ENCODE measurements around the gene USE1. TPM values are rescaled to one million over a fixed set of nuclear protein-coding genes. Genes with fewer than 3 reads are reported as not detected.

USE1 gene
- total and polyA plus RNA-seq, 9 of the 15 experiments (the other 6 are each of a cell fraction or from before 2014, with no cell fraction given) = 17.3 to 52.4 (median 34.0) TPM

DNA sequence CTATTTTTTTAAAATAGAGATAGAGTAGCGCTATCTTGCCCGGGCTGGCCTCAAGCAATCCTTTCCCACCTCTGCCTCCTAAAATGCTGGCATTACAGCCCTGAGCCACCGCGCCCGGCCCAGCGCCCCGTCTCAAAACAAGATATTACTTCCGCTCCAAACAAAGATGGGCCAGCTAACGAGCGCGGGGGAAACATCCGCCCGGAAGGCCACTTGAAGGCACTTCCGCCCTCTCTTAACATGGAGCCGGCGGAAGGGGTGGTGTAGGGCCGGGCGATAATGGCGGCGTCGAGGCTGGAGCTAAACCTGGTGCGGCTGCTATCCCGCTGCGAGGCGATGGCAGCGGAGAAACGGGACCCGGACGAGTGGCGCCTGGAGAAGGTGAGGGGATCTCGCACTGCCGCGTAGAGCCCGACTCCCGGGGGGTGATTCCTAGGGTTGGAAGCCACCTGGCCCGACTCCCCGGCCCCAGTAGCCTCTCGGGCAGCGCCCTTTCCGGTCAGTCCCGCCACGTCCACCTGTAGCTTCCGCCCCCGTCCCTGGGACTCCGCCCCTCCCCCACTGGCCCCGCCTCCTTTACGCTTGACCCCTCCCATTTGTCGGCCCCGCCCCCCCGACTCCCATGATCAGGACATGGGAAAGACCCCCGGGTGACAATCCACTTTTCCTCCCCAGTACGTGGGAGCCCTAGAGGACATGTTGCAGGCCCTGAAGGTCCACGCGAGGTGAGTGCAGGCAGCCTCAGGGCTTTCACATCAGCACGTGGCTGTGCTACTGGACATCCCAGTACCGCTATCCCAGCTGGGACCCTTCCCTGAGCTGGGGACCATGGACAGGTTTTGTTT, at the start of gene USE1 (continued):
- TF ChIP-seq, protein P1, sequence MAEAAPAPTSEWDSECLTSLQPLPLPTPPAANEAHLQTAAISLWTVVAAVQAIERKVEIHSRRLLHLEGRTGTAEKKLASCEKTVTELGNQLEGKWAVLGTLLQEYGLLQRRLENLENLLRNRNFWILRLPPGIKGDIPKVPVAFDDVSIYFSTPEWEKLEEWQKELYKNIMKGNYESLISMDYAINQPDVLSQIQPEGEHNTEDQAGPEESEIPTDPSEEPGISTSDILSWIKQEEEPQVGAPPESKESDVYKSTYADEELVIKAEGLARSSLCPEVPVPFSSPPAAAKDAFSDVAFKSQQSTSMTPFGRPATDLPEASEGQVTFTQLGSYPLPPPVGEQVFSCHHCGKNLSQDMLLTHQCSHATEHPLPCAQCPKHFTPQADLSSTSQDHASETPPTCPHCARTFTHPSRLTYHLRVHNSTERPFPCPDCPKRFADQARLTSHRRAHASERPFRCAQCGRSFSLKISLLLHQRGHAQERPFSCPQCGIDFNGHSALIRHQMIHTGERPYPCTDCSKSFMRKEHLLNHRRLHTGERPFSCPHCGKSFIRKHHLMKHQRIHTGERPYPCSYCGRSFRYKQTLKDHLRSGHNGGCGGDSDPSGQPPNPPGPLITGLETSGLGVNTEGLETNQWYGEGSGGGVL (CRISPR knock-in tag; IDR thresholded peaks at IDR 0.05) = no peak
- TF ChIP-seq ZNF507 (tag; conservative IDR thresholded peaks at IDR 0.05) = no peak
- no peak for TF ChIP-seq SRSF7 (optimal IDR thresholded peaks at IDR 0.05; ENCODE audit: low read depth, low read length)
- no peak for TF ChIP-seq PHF21A (IDR thresholded peaks at IDR 0.05; ENCODE audit: borderline replicate concordance, low read depth)
- peak; percentile 60 to 91; a peak in 3 of 4 replicates for TF ChIP-seq SIN3A (IDR thresholded peaks at IDR 0.05; ENCODE audit: borderline replicate concordance in 2 of 2, control insufficient read depth in 1 of 2, low read depth in 2 of 2, low read length in 2 of 2)
- TF ChIP-seq, protein P2, sequence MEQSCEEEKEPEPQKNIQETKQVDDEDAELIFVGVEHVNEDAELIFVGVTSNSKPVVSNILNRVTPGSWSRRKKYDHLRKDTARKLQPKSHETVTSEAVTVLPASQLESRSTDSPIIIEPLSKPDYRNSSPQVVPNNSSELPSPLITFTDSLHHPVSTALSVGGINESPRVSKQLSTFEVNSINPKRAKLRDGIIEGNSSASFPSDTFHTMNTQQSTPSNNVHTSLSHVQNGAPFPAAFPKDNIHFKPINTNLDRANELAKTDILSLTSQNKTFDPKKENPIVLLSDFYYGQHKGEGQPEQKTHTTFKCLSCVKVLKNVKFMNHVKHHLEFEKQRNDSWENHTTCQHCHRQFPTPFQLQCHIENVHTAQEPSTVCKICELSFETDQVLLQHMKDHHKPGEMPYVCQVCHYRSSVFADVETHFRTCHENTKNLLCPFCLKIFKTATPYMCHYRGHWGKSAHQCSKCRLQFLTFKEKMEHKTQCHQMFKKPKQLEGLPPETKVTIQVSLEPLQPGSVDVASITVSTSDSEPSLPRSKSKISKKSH (CRISPR knock-in tag; IDR thresholded peaks at IDR 0.05) = no peak
- no peak for TF ChIP-seq ZNF830 (CRISPR knock-in tag; IDR thresholded peaks at IDR 0.05)
- peak; percentile 95 for TF ChIP-seq SIN3B (IDR thresholded peaks at IDR 0.05; ENCODE audit: low read depth)
- TF ChIP-seq BMI1 (IDR thresholded peaks at IDR 0.05; ENCODE audit: low read length) = no peak
- TF ChIP-seq, protein P3, sequence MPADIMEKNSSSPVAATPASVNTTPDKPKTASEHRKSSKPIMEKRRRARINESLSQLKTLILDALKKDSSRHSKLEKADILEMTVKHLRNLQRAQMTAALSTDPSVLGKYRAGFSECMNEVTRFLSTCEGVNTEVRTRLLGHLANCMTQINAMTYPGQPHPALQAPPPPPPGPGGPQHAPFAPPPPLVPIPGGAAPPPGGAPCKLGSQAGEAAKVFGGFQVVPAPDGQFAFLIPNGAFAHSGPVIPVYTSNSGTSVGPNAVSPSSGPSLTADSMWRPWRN (IDR thresholded peaks at IDR 0.05; ENCODE audit: low read depth) = peak; percentile 29; the same call in 1 of the 2 replicates
- no peak for TF ChIP-seq POLR3A (IDR thresholded peaks at IDR 0.05; ENCODE audit: borderline replicate concordance, extremely low read depth, insufficient read depth, insufficient read length)
- no peak for TF ChIP-seq ZNF316 (IDR thresholded peaks at IDR 0.05)
- TF ChIP-seq ZNF668 (CRISPR knock-in tag; IDR thresholded peaks at IDR 0.05) = no peak
- no peak for TF ChIP-seq NCOA4 (IDR thresholded peaks at IDR 0.05; ENCODE audit: partially characterized antibody)
- TF ChIP-seq, protein P4, sequence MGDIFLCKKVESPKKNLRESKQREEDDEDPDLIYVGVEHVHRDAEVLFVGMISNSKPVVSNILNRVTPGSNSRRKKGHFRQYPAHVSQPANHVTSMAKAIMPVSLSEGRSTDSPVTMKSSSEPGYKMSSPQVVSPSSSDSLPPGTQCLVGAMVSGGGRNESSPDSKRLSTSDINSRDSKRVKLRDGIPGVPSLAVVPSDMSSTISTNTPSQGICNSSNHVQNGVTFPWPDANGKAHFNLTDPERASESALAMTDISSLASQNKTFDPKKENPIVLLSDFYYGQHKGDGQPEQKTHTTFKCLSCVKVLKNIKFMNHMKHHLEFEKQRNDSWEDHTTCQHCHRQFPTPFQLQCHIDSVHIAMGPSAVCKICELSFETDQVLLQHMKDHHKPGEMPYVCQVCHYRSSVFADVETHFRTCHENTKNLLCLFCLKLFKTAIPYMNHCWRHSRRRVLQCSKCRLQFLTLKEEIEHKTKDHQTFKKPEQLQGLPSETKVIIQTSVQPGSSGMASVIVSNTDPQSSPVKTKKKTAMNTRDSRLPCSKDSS (IDR thresholded peaks at IDR 0.05; ENCODE audit: low read depth, partially characterized antibody) = no peak
- 0 out of 2 replicates have a peak, but pooled peaks have one; percentile 61 for TF ChIP-seq ZBED1 (IDR thresholded peaks at IDR 0.05)
- no peak for TF ChIP-seq CBX2 (IDR thresholded peaks at IDR 0.05; ENCODE audit: insufficient read depth, low read length, poor library complexity, severe bottlenecking)
- TF ChIP-seq, protein P5, sequence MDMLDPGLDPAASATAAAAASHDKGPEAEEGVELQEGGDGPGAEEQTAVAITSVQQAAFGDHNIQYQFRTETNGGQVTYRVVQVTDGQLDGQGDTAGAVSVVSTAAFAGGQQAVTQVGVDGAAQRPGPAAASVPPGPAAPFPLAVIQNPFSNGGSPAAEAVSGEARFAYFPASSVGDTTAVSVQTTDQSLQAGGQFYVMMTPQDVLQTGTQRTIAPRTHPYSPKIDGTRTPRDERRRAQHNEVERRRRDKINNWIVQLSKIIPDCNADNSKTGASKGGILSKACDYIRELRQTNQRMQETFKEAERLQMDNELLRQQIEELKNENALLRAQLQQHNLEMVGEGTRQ (CRISPR knock-in tag; IDR thresholded peaks at IDR 0.05) = peak; percentile 6; the same call in 1 of the 2 replicates
- no peak for TF ChIP-seq NCOR1 (IDR thresholded peaks at IDR 0.05)
- TF ChIP-seq ZNF143 (CRISPR knock-in tag; IDR thresholded peaks at IDR 0.05) = 0 out of 2 replicates have a peak, but pooled peaks have one; percentile 56

Measured in K562 (cell line).